Activated CD4-positive, alpha-beta T cell treated with anti-CD3 and anti-CD28 coated beads for 48 hours (primary cell): Measurements from ENCODE around the gene CA11.
"Not testable (repeated sequence)": the region's sequence is repeated elsewhere in the genome, so short reads cannot be mapped to it uniquely, and the experiment has no call there.

Experiments
- DNase-seq: peaks from one replicate; pipeline ENCODE4 v3.0.0-alpha.2; 2020

Gene CA11

DNA sequence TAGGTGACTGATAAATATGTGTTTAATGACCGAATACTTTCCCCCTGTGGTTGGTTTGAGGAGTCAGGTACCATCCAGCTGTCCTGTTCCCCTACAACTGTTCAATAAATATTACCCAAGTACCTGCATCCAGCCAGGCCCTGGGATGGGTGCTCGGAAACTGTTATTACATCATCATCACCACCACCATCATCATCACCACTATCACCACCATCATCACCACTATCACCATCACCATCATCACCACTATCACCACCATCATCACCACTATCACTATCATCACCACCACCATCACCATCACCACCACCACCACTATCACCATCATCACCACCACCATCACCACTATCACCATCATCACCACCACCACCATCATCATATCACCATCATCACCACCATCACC, 22.8 kb upstream of the CA11 start:
- no peak for DNase-seq

GRCh38 chr19:48668332-48668731, 22.3 kb upstream of the CA11 start:
- DNase-seq: no peak

GRCh38 chr19:48665786-48666185, 19.8 kb upstream of the CA11 start:
- DNase-seq: no peak

- no peak for DNase-seq
These were observed 18.5 kb upstream of the CA11 start for GRCh38 chr19:48664476-48664875.

DNA sequence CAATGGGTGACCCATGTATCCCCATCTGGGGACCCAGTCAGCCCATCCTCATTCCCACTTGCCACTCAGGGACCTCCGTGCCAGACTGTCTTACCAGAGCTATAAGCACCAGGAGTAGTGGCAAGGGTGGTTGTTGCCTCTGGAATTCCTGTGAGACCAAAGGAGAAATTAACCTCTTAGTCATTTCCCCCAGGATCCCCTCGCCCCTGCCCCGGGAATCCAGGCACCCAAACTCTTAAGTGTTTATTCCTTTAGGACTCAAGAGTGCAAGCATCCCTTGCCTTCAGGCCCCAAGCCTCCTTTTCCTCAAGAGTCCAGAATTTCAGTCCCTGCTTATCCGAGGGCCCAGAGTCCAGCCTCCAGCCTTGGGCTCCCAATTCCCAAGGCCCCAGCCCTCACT, 17.7 kb upstream of the CA11 start:
- DNase-seq: no peak

GRCh38 chr19:48661711-48662090, 15.7 kb upstream of the CA11 start:
- no peak for DNase-seq

DNA sequence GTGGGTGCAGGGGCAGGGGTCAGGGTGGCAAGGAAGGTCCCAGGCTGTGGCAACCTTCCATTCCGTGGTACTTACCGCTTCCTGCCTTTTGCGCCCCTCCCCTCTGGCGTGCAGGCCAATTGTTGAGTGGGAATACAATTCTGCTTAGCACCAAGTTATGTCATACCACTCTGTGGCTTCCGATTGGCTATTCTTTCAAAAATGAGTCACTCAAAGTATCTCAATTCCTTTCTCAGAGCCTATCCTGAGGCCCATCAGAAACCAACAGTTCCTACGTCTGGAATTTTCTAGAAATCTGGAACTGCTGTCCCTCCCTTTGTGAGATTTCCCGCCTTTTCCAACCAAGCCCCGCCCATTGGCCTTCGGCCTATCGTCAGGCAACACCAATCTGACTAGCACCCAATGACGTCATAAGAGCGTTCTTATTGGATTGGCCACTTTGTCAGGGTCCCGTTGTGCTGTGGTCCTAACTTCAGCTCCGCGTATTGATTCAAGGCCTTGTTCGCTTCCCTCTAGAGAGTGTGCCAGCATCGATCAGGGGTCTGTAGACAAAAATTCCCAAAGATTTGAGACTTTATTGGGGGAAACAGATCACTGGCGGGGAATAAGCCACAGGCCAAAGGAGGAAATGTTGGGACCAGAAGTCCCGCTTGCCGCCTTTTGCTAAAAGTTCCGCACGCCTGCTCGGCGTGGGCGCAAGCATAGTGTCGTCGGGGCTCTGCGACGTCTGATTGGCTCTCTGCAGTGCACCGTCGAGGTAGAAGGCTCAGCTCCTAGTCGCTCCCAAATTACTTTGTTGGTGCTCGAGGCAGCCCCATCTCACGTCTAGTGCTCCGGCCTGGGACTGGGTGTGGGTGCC, 15.1 kb upstream of the CA11 start:
- peak; percentile 88 for DNase-seq

DNA sequence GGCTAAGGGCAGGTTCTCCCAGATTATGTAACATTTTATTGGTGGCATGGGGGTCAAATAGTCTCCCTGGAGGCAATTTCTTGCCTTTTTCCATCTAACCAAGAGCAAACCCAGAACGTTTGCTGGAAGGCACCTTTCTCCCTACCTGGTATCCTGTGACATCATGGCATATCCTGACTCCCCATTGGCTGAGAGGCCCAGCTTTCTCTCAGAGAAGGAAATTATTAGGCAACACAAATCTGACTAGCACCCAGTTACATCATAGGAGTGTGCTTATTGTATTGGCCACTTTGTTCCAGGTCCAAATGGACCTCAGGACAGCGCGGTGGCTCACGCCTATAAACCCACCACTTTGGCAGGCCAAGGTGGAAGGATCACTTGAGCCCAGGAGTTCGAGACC, 13.8 kb upstream of the CA11 start:
- DNase-seq: no peak

GRCh38 chr19:48658483-48658882, 12.5 kb upstream of the CA11 start:
- DNase-seq: no peak

DNA sequence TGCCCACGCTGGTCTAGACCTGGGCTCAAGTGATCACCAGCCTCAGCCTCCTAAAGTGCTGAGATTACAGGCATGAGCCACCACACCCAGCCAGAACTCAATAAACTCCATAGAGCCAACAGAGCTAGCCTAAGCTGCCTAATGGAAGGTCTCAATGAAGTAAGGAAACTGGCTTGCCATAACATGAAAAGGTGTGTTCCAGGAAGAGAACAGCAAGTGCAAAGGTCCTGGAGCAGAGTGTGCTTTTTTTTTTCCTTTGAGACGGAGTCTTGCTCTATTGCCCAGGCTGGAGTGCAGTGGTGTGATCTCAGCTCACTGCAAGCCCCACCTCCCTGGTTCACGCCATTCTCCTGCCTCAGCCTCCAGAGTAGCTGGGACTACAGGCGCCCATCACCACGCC, 11.8 kb upstream of the CA11 start:
- not testable (repeated sequence) for DNase-seq

- no peak for DNase-seq
These were observed 11.0 kb upstream of the CA11 start for GRCh38 chr19:48656840-48657474.

DNA sequence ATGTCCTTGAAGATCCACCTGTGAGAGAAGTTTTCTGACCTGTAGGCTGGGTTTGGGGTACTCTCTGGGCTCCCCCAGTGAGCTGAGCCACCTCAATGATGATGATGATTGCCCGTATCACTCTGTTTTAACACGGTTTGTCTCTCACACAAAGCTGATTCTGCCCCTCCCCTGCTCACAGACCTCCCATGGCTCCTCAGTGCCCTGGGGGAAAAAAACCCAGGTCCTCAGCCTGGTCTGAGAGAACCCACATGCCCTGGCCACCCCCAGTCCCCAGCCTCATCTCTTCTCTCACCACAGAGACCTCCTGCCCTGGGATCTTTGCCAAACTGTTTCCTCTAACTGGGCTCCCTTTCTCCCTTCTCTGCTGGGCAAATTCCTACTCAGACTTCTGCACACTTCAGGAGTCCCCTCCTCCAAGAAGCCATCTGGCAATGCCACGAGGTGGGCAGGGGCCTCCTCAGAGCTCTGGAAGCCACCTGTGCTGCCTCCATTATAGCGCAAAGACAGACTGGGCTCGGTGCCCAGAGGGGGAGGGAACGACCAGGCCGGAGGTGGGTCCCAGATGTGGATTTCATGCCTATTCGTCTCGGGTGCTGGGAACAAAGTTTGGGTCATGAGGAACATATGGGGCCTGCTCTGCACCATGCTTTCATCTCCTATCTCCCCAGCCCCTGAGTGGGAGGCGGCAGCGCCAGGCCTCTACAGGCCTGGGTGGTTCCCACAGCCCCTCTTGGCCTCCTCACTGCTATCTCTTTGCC, 8.5 kb upstream of the CA11 start:
- DNase-seq: no peak

GRCh38 chr19:48651683-48652048, 5.7 kb upstream of the CA11 start:
- no peak for DNase-seq

DNA sequence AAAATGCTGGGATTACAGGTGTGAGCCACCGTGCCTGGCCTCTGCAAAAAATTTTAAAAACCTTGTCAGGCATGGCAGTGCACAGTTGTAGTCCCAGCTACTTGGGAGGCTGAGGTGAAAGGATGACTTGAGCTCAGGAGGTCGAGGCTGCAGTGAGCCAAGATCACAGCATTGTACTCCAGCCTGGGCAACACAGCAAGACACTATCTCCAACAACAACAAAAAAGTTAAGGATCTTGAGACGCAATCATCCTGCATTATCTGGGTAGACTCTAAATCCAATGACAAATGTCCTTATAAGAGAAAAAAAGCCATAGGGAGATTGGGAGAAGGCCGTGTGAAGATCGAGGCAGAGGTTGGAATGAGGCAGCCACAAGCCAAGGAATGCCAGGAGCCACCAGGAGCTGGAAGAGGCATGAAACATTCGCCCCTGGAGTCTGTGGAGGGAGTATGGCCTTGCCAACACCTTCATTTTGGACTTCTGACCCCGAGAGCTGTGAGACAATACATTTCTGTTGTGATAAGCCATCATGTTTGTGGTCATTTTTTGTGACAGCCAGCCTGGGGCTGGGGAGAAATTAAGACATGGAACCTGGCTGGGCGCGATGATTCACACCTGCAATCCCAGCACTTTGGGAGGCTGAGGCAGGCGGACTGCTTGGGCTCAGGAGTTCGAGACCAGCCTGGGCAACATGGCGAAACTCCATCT, 5.1 kb upstream of the CA11 start:
- no peak for DNase-seq

- DNase-seq: no peak
These were observed 2.1 kb upstream of the CA11 start for GRCh38 chr19:48648134-48648533.

- no peak for DNase-seq
These were observed 782 bp upstream of the CA11 start for GRCh38 chr19:48646722-48647216.

GRCh38 chr19:48645620-48646000, 377 bp downstream of the CA11 start:
- no peak for DNase-seq

DNA sequence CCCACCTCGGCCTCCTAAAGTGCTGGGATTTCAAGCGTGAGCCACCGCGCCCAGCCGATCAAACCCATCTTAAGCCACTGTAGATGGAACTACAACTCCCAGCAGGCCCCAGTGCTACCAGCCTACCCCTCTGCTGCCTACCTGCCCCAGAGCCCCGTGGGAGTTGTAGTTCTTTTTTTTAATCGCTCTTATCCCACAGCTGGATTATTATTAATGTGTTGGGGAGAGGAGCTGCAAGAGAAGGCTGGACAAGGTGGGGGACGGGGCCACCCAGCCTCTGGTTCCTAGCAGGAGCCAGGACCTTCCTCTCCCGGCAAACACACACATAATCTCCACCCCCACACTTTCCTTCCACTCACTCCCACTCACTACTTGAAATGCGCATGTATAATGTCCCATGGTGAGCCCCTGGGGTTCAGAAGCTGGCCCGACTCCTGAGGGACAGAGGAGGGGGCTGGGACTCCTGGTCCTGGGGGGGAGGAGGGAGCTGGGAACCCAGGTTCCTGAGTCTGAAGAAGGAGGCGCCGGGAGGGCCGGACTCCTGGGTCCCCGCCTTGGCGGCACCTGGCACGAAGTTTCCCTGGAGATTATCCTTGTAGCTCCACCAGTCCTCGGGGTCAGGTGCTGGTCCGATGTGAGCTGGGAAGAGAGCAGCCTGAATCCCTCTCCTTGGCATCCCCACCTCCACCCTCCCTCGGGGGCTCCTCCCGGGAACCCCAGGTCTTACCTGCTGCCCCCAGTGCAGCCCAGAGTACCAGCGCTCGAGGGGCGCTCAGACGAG, 958 bp downstream of the CA11 start:
- peak; percentile 85 for DNase-seq

- no peak for DNase-seq
These were observed 1.6 kb downstream of the CA11 start for GRCh38 chr19:48644355-48644754.

- DNase-seq: no peak
These were observed 3.1 kb downstream of the CA11 start for GRCh38 chr19:48642862-48643261.

GRCh38 chr19:48641850-48642249, 4.1 kb downstream of the CA11 start:
- no peak for DNase-seq
